Prostate gland (tissue), 2 donors: ENCODE results near the gene KCNQ1. TPM values are rescaled to one million over a fixed set of nuclear protein-coding genes. Genes with fewer than 3 reads are reported as not detected.

ENCODE experiments used
- DNase-seq: peaks from one replicate; pipeline ENCODE4 v3.0.0-alpha.2; 2019; ENCODE audit warnings: low spot score
- H3K27ac ChIP-seq, 2 donors: fragments of 200-600 bp; sonication (generic); 2 replicates each; pipeline ENCODE4 v1.5.1; 2017 to 2019
- H3K27me3 ChIP-seq: fragments of 200-600 bp; sonication (generic); replicated peaks from 2 replicates; pipeline ENCODE4 v1.5.1; 2019; ENCODE audit not compliant: insufficient read depth
- H3K36me3 ChIP-seq, 2 donors: fragments of 200-600 bp; sonication (generic); 1 replicate in 1 of 2; 2 replicates in 1 of 2; pipeline versions ENCODE4 v1.5.1 to v1.8.1; 2017 to 2019
- H3K4me1 ChIP-seq: fragments of 200-600 bp; sonication (generic); replicated peaks from 2 replicates; pipeline ENCODE4 v1.5.1; 2019
- H3K4me3 ChIP-seq, 2 donors: fragments of 200-600 bp; sonication (generic); 2 replicates each; pipeline ENCODE4 v1.5.1; 2017 to 2019
- H3K9me3 ChIP-seq: fragments of 200-600 bp; sonication (generic); 2 replicates; pipeline ENCODE4 v1.5.1; 2017
- POLR2A ChIP-seq: fragments of 450-650 bp; IDR thresholded peaks from one replicate; pipeline ENCODE4 v1.6.1; 2016; ENCODE audit warnings: antibody characterized with exemption, mild to moderate bottlenecking
- POLR2AphosphoS5 ChIP-seq: sonication (generic); formaldehyde crosslinking; IDR thresholded peaks from one replicate; pipeline ENCODE4 v1.6.1; 2017; ENCODE audit warnings: antibody characterized with exemption
- WGBS: methylation state at CpG from one replicate; pipeline ENCODE4 v1.1.5; 2018; 5-methylcytosine and 5-hydroxymethylcytosine counted together
- intact Hi-C: fragments of 100-400 bp; cut with DNase I; formaldehyde crosslinking; loops from one replicate; pipeline ENCODE4 v1.14.2; 2022
- total RNA-seq, 2 donors: library from RNA; depleted of rRNA; stranded (reverse); fragments of >200 nt; gene quantifications; one replicate each; pipeline ENCODE4 v1.1.0, GENCODE V29; 2016
- TF ChIP-seq, protein P1 (sequence below), 4 experiments: fragments of 200-600 bp in 2 of 4; fragments of 450-650 bp in 2 of 4; sonication (generic) in 2 of 4; IDR thresholded peaks; 1 replicate in 3 of 4; 2 replicates in 1 of 4; pipeline ENCODE4 v1.5.1; 2016 to 2019; ENCODE audit warnings: antibody characterized with exemption in 4 of 4, mild to moderate bottlenecking in 2 of 4, moderate library complexity in 2 of 4

KCNQ1 gene
- total RNA-seq, 2 donors from 2014 or later: 10.0 to 33.8 TPM

DNA sequence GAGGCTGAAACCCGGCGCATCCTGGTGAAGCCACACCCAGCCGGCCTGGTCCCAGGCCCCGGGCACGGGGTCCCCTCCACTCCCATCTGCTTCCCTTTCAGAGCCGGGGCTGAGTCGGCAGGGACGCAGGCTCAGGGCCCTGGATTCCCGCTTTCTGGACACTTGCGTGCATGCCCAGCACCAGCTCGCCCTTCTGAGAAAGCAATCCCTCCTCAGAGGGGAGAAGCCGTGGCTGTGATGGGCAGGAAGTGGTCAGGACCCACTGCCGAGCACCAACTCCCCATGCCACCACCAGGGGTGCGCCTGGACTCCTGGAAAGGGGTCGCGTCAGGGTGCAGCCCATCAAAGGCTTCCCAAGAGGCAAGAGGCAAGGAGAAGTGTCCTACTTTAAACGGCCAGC, 425.7 kb downstream of the KCNQ1 start:
- Histone ChIP-seq H3K27me3 (peaks cover 3% of the 10 kb centered on the region), H3K4me1 (no peaks in the 10 kb centered on the region), H3K36me3 (no peaks in the 10 kb centered on the region), H3K9me3 (no peaks in the 10 kb centered on the region), H3K4me3 (no peak overlapping the region), H3K27ac (no peak overlapping the region)
- intact Hi-C loops: no loop called here
- DNase-seq: no peak
- WGBS: 88% methylated on average over 17 of the region's 17 CpGs
- TF ChIP-seq, protein P1, sequence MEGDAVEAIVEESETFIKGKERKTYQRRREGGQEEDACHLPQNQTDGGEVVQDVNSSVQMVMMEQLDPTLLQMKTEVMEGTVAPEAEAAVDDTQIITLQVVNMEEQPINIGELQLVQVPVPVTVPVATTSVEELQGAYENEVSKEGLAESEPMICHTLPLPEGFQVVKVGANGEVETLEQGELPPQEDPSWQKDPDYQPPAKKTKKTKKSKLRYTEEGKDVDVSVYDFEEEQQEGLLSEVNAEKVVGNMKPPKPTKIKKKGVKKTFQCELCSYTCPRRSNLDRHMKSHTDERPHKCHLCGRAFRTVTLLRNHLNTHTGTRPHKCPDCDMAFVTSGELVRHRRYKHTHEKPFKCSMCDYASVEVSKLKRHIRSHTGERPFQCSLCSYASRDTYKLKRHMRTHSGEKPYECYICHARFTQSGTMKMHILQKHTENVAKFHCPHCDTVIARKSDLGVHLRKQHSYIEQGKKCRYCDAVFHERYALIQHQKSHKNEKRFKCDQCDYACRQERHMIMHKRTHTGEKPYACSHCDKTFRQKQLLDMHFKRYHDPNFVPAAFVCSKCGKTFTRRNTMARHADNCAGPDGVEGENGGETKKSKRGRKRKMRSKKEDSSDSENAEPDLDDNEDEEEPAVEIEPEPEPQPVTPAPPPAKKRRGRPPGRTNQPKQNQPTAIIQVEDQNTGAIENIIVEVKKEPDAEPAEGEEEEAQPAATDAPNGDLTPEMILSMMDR (IDR thresholded peaks at IDR 0.05): no peak
- TF ChIP-seq POLR2AphosphoS5: no peak
- no peak for TF ChIP-seq POLR2A

- intact Hi-C loops: no loop called here
- no peak for DNase-seq
- H3K27me3 ChIP-seq: peaks cover 3% of the 10 kb centered on the region
- H3K9me3 ChIP-seq: no peaks in the 10 kb centered on the region
- no peak overlapping the region for H3K27ac ChIP-seq
- 80% methylated on average over 22 of the region's 22 CpGs for WGBS
- H3K4me1 ChIP-seq: no peaks in the 10 kb centered on the region
- no peak overlapping the region for H3K4me3 ChIP-seq
- no peaks in the 10 kb centered on the region for H3K36me3 ChIP-seq
- TF ChIP-seq, protein P1 (IDR thresholded peaks at IDR 0.05): no peak
- TF ChIP-seq POLR2A (no peak), POLR2AphosphoS5 (no peak)
These were observed 426.3 kb downstream of the KCNQ1 start for GRCh38 chr11:2870969-2871680.

DNA sequence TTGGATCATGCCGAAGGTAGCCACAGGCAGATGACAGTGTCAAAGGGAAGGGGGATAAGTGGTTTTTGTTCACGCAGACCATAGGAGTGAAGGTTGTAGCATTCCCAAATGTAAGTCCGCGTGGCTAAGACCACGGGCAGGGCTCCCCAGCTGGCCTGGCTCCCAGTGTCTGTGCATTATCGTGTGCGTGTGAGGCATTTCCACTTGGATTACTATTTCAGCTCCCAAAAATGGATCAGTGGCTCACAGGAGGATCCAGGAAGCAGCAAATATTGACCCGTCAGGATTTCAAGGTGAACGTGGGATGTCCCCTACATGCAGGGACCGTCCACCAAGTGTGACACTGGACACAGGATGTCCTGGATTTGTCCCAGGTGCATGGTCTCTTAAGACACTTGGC, 430.2 kb downstream of the KCNQ1 start:
- 94% methylated on average over 10 of the region's 10 CpGs for WGBS
- Histone ChIP-seq H3K4me1 (no peaks in the 10 kb centered on the region), H3K36me3 (no peaks in the 10 kb centered on the region), H3K27ac (no peak overlapping the region), H3K4me3 (no peak overlapping the region), H3K9me3 (no peaks in the 10 kb centered on the region), H3K27me3 (no peaks in the 10 kb centered on the region)
- no peak for DNase-seq
- TF ChIP-seq, protein P1 (IDR thresholded peaks at IDR 0.05): no peak
- no peak for TF ChIP-seq POLR2AphosphoS5
- intact Hi-C loops: no loop called here

DNA sequence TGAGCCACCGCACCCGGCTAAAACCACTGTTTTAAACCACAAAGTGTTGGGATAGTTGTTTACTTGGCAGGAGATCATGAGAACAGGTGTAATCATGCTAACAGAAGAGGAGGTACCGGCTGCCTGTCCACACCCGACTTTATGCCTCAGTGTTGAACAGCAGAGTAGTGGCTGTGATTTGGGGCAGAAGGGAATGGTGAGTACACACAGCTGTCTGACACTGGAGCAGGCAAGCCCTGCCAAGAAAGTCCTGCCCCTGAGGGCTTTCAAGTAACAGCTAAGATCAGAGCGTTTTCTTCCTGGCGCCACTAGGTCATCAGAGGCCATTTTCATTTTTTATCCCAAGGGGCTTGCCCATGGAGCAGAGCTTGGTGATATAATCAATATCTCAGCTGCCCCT, 432.7 kb downstream of the KCNQ1 start:
- H3K4me1 ChIP-seq: no peaks in the 10 kb centered on the region
- intact Hi-C loops: no loop called here

GRCh38 chr11:2878782-2879181, 434.0 kb downstream of the KCNQ1 start:
- H3K4me1 ChIP-seq: no peaks in the 10 kb centered on the region
- no peak overlapping the region for H3K27ac ChIP-seq
- no peak for TF ChIP-seq POLR2A
- TF ChIP-seq POLR2AphosphoS5: no peak
- TF ChIP-seq, protein P1 (IDR thresholded peaks at IDR 0.05): no peak
- H3K27me3 ChIP-seq: no peaks in the 10 kb centered on the region
- intact Hi-C loops: no loop called here
- H3K9me3 ChIP-seq: no peaks in the 10 kb centered on the region
- H3K4me3 ChIP-seq: no peak overlapping the region
- 96% methylated on average over 8 of the region's 8 CpGs for WGBS
- DNase-seq: no peak
- no peaks in the 10 kb centered on the region for H3K36me3 ChIP-seq

More for the DNA sequence above, 432.7 kb downstream of the KCNQ1 start:
- Histone ChIP-seq H3K4me3 (no peak overlapping the region), H3K27ac (no peak overlapping the region), H3K27me3 (no peaks in the 10 kb centered on the region), H3K9me3 (no peaks in the 10 kb centered on the region), H3K36me3 (no peaks in the 10 kb centered on the region)
- WGBS: 54% methylated on average over 6 of the region's 6 CpGs
- DNase-seq: no peak
- TF ChIP-seq POLR2A (no peak), POLR2AphosphoS5 (no peak)
- TF ChIP-seq, protein P1 (IDR thresholded peaks at IDR 0.05): no peak
